Thoracic aorta (tissue), 2 donors: ENCODE measurements around the gene KCNAB1. TPM values are rescaled to one million over a fixed set of nuclear protein-coding genes. Genes with fewer than 3 reads are reported as not detected.

ENCODE experiments used
- ATAC-seq: fragments of 150-250 bp; one replicate; pipeline ENCODE4 v1.8.0; 2017; ENCODE audit warnings: low read depth; ENCODE audit not compliant: insufficient number of reproducible peaks, low FRiP score
- DNase-seq: peaks from one replicate; pipeline ENCODE4 v3.0.0-alpha.2; 2020; ENCODE audit warnings: low spot score
- H3K27ac ChIP-seq, 2 donors: fragments of 200-600 bp; sonication (generic); 1 replicate in 1 of 2; 2 replicates in 1 of 2; pipeline ENCODE4 v1.5.1; 2016; ENCODE audit warnings: mild to moderate bottlenecking in 2 of 2, moderate library complexity in 2 of 2
- H3K27me3 ChIP-seq: fragments of 200-600 bp; sonication (generic); replicated peaks from 2 replicates; pipeline ENCODE4 v1.6.0; 2016; ENCODE audit warnings: mild to moderate bottlenecking; ENCODE audit not compliant: insufficient read depth
- H3K36me3 ChIP-seq: fragments of 200-600 bp; sonication (generic); one replicate; pipeline ENCODE4 v1.5.1; 2016
- H3K4me1 ChIP-seq, 2 donors: fragments of 200-600 bp; sonication (generic); 1 replicate in 1 of 2; 2 replicates in 1 of 2; pipeline versions ENCODE4 v1.5.1 to v1.6.0; 2016; ENCODE audit warnings: low read depth in 2 of 2, mild to moderate bottlenecking in 1 of 2; ENCODE audit not compliant: control insufficient read depth in 1 of 2
- H3K4me3 ChIP-seq: fragments of 200-600 bp; sonication (generic); 2 replicates; pipeline ENCODE4 v1.5.1; 2016; ENCODE audit warnings: mild to moderate bottlenecking
- H3K9me3 ChIP-seq: fragments of 200-600 bp; sonication (generic); 2 replicates; pipeline ENCODE4 v1.5.1; 2016
- total RNA-seq, 2 donors: library from RNA; depleted of rRNA; stranded (reverse); fragments of >200 nt; gene quantifications; one replicate each; pipeline versions ENCODE4 v1.1.0 to v1.2.3, GENCODE V29; 2016
- TF ChIP-seq, protein P1 (sequence below): fragments of 200-600 bp; sonication (generic); IDR thresholded peaks from one replicate; pipeline ENCODE4 v1.5.1; 2019; ENCODE audit warnings: antibody characterized with exemption

Gene KCNAB1
- total RNA-seq, 2 donors from 2014 or later, result 12.2 to 14.2 TPM

DNA sequence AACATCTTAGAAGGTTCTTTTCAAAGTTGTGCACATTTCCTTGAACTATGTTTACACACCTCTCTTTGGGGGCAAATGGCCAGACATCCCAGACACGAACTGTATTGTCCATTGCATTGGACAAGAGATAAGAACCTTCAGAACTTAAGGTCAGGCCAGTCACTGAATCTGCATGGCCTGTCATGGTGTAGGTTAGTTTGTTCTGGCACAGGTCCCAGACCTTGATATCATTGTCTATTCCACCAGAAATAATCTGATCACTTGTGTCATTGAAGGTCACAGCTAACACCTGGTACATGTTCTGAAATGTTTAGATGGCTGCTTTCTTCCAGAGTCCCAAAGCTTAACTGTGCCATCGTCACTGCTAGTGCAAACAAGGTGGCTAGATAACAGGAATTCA is 55.7 kb downstream of the KCNAB1 start:
- no peaks in the 10 kb centered on the region for H3K9me3 ChIP-seq
- H3K27me3 ChIP-seq, result no peaks in the 10 kb centered on the region
- DNase-seq, result no peak
- H3K4me3 ChIP-seq, result no peak overlapping the region
- no peaks in the 10 kb centered on the region for H3K36me3 ChIP-seq
- TF ChIP-seq, protein P1, sequence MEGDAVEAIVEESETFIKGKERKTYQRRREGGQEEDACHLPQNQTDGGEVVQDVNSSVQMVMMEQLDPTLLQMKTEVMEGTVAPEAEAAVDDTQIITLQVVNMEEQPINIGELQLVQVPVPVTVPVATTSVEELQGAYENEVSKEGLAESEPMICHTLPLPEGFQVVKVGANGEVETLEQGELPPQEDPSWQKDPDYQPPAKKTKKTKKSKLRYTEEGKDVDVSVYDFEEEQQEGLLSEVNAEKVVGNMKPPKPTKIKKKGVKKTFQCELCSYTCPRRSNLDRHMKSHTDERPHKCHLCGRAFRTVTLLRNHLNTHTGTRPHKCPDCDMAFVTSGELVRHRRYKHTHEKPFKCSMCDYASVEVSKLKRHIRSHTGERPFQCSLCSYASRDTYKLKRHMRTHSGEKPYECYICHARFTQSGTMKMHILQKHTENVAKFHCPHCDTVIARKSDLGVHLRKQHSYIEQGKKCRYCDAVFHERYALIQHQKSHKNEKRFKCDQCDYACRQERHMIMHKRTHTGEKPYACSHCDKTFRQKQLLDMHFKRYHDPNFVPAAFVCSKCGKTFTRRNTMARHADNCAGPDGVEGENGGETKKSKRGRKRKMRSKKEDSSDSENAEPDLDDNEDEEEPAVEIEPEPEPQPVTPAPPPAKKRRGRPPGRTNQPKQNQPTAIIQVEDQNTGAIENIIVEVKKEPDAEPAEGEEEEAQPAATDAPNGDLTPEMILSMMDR, result no peak
- no peak for ATAC-seq
- H3K4me1 ChIP-seq, result peaks cover 0 to 3% of the 10 kb centered on the region in 2 donors
- H3K27ac ChIP-seq, result no peak overlapping the region

DNA sequence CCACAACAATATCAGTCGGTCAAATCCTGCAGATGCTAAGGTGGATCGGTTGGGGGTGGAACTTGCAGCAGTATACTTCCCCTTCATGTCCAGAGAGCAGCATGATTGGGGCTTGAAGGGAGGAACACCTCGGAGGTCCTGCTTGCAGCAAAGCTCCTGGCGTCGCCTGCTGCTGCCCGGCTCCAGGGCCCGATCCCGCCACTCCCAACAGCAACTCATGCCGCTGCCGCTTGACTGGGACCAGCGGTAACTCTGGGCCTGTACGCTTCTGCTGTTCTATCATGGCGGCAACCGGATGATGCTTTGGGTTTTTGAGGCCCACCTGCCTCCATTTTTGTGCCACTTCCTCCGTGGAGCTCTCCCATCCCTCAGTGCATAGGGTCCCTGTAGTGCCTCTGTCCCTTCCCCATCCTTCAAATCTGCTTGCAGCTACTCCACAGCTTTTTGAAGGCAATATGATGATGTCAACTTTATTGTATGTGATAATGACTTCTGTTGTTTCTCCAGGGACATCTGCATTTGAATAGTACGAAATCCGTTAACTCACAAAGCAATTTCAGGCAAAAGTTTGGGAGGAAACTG is 56.3 kb downstream of the KCNAB1 start:
- Histone ChIP-seq H3K4me1 (peaks cover 0 to 3% of the 10 kb centered on the region in 2 donors), H3K27me3 (no peaks in the 10 kb centered on the region), H3K4me3 (no peak overlapping the region), H3K36me3 (no peaks in the 10 kb centered on the region), H3K27ac (no peak overlapping the region), H3K9me3 (no peaks in the 10 kb centered on the region)
- TF ChIP-seq, protein P1, result no peak
- ATAC-seq (no peak), DNase-seq (no peak)

DNA sequence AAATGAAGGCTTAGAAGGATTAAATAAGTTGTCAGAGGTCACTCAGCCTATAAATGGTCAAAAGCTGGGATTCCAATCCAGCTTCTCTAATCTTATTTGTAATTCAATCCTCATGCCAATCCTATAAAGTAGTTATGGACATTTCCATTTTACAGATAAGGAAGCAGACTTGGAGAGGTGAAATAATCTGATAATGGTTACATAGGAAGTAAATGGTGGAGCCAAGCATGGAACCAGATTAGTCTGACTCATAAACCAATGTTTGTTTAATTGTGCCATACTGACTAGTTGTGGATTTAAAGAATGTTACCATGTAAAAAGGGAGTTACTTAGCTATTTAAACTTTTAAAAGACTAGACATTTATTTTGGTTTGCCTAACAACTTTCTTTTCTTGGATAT is 59.7 kb downstream of the KCNAB1 start:
- no peaks in the 10 kb centered on the region for H3K27me3 ChIP-seq
- ATAC-seq (no peak), DNase-seq (no peak)
- H3K4me3 ChIP-seq, result no peak overlapping the region
- H3K27ac ChIP-seq, result no peak overlapping the region
- TF ChIP-seq, protein P1, result no peak
- H3K36me3 ChIP-seq, result no peaks in the 10 kb centered on the region
- no peaks in the 10 kb centered on the region for H3K4me1 ChIP-seq
- H3K9me3 ChIP-seq, result no peaks in the 10 kb centered on the region

DNA sequence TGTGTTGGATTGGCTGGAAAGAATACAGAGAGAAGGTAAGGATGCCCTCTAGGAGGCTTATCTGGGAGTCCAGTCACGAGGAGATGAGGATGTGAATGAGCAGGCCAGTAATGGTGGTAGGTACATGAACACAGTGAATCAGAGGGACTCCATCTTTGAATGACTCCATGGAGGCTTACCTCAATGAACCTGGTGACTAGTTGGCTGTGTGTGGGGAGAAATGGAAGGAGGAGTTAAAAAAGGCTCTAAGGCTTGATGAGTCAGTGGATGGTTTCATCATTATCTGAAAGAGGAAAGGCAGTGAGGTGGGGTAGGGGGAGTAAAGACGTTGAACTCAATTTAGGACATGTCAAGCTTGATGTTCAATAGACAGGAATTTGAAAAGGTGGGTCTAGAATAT is 61.1 kb downstream of the KCNAB1 start:
- TF ChIP-seq, protein P1, result no peak
- H3K27ac ChIP-seq, result no peak overlapping the region
- H3K9me3 ChIP-seq, result no peaks in the 10 kb centered on the region
- H3K27me3 ChIP-seq, result no peaks in the 10 kb centered on the region
- no peaks in the 10 kb centered on the region for H3K4me1 ChIP-seq
- no peak for DNase-seq
- ATAC-seq, result no peak
- no peak overlapping the region for H3K4me3 ChIP-seq
- H3K36me3 ChIP-seq, result no peaks in the 10 kb centered on the region

DNA sequence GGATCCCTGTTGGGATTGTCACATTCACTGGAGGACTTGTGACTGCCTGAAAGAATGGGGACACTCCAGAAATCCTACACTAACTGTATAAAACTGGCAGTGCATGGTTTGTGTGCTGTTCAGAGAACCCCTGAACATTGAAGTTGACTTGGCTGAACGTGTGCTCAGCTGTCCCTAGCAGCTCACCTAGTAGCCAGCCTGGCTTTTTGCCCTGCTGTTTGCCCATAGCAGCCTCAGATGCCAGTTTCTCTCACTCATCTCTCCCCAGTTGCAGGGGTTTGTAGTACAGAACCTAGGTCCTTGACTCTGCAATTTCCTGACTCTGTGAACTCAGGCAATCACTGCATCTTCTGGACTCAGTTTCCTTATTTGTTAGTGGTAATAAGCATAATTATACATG is 63.0 kb downstream of the KCNAB1 start:
- no peak for ATAC-seq
- TF ChIP-seq, protein P1, result no peak
- DNase-seq, result no peak
- Histone ChIP-seq H3K4me3 (no peak overlapping the region), H3K9me3 (no peaks in the 10 kb centered on the region), H3K27ac (no peak overlapping the region), H3K4me1 (no peaks in the 10 kb centered on the region), H3K36me3 (no peaks in the 10 kb centered on the region), H3K27me3 (no peaks in the 10 kb centered on the region)
